ENCODE results near the gene PARD3B.
"Not testable (repeated sequence)": the region's sequence is repeated elsewhere in the genome, so short reads cannot be mapped to it uniquely, and the experiment has no call there.

The PARD3B gene

DNA sequence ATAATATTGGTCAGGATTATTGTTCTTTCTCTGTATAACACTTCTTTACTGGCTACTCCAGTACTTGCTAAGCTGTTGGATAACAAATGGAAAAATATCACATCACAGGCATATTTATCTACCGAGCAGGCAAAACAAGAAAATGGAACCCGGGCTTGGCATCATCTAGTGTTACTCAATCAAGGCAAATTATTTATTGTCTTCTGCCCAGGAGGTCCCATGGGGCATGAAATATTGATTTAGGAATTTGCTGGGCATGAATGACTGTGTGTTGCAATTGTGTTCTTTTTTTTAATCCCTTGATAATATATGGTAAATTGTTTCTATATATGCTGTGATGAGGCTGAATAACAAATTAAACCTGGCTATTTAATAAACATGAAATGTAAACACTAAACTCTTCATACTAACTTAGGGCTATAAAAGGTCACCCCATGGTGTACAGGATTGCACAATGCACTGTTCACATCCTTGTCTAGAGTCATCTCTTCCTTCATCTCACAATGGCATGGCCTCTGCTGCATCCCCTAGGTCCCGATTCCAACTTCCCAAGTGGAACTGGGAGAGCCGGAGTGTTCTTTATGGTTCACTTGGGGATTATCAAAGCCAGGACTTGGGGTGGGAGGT lies 2.2 kb upstream of the PARD3B start:
- no peak for DNase-seq (ENCODE audit: low read depth)

DNA sequence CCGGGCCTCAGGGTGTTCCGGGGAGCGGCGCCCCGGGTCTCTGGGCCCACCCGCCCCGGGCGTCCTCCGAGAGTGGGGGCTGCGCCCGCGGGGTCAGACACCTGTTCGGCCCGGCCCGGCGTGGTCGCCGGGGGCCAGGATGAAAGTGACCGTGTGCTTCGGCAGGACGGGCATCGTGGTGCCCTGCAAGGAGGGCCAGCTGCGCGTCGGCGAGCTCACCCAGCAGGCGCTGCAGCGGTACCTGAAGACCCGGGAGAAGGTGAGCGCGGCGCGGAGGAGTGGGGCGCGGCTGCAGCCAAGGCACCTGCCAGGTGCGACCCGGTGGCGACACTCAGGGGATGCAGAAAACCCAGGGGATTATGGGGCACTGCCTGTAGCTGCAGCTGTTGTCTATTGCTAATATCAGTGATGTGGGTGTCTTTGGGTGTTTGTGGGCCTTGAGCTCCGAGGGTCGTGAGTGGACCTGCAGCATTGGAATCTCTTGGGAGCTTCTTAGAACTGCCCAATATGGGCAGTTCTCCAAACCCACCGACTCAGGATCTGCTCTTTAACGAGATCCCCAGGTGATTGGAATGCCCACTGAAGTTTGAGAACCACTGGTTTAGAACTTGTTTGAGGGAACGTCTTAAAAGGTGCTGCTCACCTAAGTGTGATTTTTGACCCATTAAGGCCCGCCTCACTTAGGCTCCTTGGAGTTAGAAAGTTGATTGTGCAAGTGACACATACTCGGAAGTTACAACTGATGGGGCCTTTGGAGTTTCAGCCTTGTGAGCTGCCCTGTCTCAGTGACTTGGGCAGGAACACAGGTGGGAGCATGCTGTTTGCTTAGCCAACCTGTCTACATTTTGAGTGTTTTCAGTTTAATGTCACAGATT lies 823 bp downstream of the PARD3B start:
- DNase-seq (ENCODE audit: low read depth): no peak

DNA sequence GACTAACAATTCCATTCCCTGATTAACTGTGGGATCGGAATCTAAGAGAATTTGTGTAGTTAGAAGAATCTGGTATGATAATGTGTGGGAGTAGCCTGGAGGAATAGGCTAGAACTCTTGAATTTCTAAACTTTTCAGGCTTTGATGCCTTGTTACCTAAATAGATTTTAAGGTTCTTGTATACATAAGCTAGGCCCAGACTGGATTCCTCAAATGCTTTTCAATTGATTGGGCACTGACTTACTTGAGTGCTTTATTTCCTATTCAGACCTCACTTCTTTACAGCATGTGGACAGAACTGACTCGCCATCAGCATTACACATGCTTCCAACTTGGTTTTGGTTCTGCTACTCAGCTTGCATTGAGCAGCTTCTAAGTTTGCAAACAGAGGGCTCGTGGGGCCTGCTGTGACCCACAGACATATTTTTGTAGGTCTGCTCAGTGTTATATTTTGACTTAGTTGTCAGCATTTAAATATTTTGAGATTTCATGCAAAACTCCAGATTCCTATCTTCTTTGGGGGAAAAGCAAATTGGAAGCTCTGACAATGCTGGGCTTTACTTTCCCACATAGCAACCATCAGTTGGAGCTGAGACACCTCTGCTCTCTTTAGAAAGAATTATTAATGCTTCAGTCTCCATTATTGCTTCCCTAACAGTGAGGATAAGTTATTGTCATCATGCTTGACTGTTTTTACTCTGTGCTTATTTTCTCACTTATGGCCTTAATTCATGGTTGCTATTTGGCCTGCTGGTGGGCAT lies 5.7 kb downstream of the PARD3B start:
- no peak for DNase-seq (ENCODE audit: low read depth)

DNA sequence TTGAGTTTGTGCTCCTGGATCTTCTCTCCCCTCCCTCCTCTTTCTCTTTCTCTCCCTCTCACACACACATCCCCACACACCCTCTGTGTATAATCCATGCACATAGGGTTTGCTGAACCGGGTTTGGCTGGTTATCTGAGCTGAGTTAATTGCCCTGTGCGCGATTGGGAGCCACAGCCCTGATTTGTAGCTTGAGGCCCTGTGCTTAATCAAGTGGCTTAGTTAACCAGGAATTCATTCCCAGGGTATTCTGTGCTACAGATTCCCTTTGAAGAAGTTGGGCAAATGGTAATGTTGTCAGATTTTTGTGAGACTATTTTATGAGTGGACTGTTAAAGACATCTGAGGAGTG lies 6.2 kb downstream of the PARD3B start:
- no peak for DNase-seq (ENCODE audit: low read depth)

DNA sequence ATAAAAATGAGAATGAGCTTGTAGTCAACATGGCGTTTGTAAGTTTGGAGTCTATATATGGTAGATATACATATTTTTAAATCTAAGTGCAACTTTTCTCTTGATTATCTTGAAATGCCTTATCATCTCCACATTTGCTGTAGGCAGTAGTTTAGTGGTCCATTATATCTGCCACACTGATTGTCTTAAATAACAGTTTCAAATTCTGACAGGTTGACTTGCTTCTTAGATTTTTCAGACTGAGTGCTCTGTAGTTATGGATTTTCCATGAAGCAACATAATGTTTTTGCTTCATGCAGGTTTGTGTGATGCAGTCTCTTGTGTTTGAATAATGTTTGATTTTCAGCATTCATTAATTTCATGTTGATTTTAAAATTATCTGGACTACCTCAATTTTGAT lies 12.3 kb downstream of the PARD3B start:
- DNase-seq (ENCODE audit: low read depth): no peak

DNA sequence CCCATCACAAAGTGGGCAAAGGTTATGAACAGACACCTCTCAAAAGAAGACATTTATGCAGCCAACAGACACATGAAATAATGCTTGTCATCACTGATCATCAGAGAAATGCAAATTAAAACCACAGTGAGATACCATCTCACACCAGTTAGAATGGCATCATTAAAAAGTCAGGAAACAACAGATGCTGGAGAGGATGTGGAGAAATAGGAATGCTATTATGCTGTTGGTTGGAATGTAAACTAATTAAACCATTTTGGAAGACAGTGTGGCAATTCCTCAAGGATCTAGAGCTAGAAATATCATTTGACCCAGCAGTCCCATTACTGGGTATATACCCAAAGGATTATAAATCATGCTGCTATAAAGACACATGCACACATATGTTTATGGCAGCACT lies 14.1 kb downstream of the PARD3B start:
- DNase-seq (ENCODE audit: low read depth): not testable (repeated sequence)

DNA sequence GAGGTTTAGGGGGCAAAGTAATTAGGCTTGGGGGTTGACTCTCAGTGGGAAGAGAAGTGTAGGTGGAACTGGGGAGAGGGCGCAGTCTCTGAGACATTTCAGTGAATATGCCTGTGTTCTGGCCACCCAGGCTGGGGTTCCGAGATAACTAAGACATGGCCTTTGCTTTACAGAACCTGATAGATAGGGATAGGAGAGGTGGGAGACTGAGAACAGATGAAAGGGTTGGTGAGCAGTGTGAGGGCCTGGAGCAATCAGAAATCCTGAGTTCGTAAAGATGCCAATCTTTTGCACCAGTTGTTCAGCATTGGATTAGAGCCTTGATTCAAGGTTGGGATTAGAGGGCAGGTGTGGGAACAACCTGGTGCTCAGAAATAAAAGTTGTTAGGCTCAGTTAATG lies 15.6 kb downstream of the PARD3B start:
- DNase-seq (ENCODE audit: low read depth): no peak

DNA sequence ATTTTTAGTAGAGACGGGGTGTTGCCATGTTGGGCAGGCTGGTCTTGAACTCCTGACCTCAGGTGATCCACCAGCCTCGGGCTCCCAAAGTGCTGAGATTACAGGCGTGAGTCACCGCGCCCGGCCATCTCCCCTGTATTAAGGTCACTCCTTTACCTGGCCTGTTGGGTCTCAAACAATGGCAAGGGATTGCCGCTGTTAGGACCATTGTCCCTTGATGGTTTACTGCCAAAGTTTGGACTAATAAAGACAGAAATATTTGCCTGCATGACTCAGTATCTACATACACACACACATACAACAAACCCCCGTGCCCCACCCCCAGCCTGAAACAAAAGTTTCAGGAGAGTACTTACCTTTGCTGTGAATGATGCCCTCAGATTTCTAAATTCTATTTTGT lies 16.5 kb downstream of the PARD3B start:
- no peak for DNase-seq (ENCODE audit: low read depth)

DNA sequence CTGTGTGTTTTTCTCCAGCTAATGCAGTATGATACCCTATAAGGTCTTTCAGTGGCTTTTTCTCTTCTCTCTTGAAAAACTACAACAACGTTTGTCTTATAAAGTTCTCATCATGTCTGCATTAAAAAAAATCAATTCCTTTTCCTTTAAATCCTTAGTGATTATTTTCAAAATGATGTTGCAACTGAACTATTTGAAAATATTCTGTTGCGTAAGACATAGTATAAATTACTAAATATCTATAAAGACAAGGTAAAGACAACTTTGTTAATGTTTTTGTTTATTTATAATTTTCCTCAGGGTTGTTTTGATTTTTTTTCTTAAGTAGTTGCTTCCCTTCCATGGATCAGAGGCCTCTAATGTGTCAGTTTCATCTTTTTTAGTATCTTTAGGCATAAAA lies 21.2 kb downstream of the PARD3B start:
- no peak for DNase-seq (ENCODE audit: low read depth)

DNA sequence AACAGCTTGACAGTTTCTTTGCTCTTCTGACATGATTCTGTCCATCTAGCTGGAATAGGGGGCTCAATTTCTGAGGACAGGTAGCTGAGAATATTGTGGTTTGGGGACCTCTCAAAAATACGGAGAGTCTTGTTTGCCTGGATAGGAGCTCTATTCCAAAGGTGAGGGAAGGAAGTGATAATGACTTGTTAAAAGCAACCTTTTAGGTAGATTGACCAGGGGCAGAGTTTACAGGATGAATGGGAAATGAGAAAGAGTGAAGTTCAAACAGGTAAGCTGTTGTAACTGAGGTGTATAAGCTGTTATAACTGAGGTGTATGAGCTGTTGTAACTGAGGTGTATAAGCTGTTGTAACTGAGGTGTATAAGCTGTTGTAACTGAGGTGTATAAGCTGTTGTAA lies 25.1 kb downstream of the PARD3B start:
- no peak for DNase-seq (ENCODE audit: low read depth)

DNA sequence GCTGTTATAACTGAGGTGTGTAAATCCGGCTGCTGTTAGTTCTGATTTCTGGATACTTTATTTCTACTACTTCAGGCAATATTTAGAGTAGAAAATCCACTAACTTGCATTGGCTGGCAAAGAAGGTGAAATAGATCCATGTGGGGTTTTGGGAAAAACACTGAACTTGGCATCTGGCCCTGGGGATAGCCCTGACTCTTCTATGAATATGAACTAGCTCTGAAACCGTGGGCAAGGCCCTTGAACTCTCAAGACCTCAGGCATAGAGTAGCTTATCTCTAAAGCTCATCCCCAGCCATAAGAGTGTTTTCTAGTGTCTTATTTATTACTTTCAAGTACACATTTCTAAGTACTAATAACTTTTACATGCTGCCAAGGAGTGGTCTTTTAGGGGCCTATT lies 25.8 kb downstream of the PARD3B start:
- no peak for DNase-seq (ENCODE audit: low read depth)

DNA sequence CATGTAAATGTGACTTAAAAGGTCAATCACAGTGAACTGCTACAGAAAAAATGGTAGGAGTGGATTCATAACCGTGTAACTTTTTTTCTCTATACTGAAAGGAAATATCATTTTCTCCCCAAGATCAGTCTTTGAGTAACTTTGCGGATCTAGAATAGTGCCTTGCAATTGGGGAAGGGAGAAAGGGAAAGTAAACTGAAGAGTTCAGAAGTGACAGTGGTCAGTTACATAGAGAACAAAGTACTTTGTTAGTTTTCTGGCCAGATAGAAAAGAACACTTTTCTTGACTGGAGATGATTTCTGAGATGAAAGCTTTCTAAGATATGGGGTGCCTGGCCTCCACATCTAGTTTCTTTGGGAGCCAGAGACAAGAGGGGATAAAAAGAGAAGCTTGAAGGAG lies 26.6 kb downstream of the PARD3B start:
- no peak for DNase-seq (ENCODE audit: low read depth)

DNA sequence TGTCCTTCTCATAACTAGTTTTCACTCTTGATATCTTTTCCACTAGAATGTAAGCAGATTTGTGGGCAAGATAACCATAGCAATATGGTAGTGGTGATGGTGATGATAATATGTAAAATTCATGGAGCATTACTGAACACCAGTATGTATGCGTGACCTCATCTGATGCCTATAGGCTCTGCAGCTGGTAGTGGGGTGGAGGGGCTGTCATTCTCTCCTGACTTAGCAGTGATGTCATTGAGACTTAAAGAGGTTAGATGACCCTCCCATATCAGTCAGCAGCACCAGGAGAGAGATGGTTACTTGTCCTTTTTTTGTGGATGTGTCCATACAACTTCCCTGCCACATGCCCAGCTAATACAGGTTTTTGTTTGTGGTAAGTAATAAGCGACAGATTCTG lies 27.9 kb downstream of the PARD3B start:
- DNase-seq (ENCODE audit: low read depth): no peak

DNA sequence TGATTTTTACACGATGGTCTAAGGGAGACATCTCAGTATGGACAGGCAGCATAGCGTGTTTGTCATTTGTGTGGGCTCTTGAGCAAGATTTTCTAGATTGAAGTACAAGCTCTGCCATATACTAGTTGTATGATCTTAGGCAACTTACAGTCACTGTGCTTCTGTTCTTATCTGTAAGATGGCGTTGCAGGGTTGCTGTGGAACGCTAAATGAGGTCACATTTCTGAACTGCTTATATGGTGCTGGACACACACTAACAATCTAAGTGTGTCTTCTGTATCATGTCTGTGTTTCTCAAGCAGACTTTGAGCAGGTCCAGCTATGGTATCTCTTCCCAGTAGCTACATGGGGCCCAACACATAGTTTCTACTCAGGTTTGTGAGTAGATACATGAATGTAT lies 29.2 kb downstream of the PARD3B start:
- no peak for DNase-seq (ENCODE audit: low read depth)

DNA sequence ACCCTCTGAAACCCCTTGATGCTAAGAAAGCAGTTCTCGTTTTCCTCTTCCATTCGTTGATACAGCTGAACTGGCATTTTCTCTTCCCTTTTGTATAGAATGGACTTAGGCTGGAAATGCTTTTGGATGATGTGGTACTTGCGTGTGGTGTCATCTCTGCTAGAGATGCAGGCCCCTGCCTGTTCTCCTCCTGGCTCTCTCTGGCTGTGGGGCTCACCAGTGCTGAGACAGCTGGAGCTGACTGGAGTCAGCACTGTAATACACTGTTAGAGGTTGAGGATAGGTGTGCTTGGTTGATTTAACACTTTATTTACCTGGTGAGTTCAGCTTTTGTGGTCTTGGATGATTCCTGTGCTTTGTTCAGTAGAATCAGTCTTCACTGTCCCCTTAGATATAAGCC lies 30.2 kb downstream of the PARD3B start:
- DNase-seq (ENCODE audit: low read depth): no peak

DNA sequence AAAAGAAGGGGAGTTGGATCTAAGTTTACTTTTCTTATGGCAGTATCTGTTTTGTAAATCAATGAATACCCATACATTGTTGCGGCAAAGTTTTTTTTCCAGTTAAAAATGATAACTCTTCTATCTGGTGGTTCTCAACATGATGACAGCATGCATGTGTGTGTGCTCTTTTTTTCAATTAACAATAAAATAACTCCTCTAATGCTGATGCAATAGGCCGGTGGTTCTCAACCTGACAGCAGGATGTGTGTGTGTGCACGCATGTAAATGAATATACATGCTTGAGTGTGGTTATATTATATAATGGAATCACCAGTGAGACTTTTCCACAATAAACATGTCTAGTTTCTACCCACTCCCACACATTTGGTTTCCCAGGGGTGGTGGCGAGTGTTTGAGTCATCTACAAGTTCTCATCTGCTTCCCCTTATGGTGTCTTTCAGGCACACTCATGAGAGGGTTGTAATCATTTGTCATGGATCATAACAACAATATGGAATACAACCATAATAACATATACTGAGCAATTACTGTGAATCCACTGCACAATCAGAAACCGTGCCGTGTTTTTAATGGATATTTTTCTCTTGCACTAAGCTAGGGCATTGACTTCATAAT lies 31.2 kb downstream of the PARD3B start:
- DNase-seq (ENCODE audit: low read depth): no peak

DNA sequence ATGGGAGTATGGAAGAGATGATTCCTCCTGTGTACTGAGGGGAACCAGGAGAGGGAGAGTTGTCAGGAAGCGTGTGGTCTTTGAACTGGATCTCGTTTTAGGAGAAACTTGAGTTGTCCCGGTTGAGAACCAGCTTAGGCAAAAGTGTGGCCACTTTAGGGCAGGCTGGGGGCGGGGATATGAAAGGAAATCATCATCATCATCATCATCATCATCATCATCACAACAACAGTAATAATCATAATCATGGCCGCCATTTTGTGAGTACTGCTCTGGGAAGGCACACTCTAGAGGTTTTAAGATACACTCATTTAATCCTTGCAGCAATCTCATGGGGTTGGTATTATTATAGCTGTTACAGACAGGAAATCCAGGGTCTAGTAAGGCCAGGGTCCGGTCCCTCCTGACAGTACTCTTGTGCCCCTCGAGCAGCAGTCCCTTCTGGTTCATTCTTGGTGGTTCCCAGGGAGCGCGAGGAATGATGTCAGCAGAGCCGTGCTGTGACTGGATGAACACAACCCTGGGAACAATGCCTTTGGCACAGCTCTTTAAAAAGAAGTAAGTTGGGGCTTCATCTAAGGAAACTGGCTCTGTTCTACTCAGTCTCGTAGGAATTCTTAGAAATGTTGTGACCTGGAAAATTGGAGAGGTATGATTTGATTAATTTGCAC lies 33.8 kb downstream of the PARD3B start:
- no peak for DNase-seq (ENCODE audit: low read depth)

DNA sequence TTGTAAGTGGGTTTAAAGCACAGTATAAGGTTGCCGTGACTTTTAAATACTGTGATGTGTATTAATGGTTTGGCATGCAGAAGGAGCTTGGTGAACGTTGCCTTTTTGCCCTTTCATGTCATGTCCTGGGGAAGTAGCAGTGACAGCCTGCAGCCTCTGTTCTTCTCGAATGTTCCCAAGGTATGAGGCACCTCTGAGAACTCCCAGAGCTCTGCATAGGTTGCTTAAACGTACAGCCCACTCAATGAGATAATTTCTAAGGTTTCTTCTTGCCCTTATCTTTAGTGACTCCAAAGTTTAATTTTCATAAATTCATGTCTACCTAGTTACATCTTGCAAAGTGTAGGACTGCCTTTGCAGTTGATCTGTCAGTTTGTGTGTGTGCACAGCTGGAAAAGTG lies 36.7 kb downstream of the PARD3B start:
- no peak for DNase-seq (ENCODE audit: low read depth)

DNA sequence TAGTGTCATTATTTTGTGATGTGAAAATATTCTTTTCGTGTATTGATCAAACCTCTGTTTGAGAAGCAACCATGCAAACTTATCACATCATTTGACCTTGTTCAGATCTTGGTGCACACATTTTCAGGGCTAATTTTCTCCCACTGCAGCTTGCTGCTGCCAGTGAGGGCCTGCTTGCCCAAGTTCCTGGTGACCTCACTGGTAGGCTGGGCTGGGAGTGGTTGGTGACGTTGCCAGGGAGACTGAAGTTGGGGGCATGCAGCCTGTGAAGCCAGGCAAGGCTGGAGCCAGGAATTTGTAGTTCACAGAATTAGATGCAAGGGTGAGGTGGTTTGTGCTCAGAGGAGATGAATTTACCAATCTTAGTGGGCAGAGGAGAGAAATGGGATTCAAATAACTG lies 38.5 kb downstream of the PARD3B start:
- DNase-seq (ENCODE audit: low read depth): no peak

DNA sequence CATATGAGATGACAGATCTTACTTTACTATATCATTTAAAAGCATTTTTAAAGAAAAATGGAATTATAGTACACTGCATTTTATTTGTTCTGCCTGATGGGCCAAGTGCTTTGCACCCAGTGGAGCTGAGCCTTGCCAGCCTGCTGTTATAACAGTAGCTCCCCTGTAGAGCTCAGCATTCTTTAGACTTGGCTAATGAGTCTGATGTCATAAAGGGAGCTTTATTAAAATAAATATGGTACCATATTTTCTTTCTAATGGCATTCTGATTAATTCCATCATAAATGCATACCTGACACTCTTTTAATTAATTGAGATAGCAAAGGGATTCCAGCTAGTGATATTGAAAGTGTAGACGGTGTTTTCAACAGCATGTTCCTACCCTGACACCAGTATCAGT lies 40.7 kb downstream of the PARD3B start:
- no peak for DNase-seq (ENCODE audit: low read depth)

DNA sequence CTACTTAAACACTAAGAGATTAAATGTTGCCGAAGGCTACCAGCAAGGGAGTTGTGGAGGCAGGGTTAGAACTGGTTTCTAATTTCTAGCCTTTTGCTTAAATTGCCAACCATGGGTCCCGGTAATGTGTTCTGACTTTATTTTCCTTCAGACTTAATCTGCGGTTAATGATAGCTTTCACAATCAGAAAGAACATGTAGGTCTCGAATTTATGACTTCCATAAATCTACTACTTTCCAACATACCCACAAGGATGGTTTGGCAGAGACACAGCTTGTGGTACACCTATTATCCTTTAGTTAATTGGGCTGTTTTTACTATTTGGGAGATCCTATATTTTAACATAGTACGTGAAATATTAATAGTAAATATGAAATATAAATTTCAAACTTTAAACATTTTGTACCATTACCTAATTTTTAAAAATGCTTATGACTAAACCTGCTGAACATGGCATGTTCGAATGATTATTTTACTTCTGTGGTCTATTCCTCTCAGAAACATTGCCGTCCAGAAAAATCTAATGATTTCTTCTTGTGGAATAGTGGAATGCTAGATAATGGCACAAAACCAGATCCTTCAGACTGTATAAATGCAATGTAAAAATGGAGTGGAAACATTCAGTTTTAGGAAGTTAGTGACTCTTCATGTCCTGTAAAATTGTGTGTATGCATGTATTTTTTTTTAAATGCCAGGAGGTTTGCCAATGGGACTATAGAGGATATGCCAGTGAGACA lies 41.3 kb downstream of the PARD3B start:
- no peak for DNase-seq (ENCODE audit: low read depth)

DNA sequence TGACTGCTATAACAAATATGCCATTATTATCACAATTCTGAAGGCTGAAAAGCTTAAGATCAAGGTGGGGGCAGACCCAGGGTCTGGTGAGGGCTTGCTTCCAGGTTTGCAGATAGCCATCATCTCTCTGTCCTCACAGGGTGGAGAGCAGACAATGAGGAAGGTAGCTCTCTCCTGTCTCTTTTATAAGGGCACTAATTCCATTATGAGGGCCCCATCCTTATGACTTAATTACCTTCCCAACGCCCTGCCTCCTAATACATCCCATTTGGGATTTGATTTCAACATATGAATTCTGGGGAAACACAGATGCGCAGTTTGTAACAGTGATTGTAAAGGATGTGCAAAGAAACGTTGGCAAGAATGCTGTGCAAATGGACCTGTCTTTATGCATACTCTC lies 44.8 kb downstream of the PARD3B start:
- DNase-seq (ENCODE audit: low read depth): no peak
